AG04450 (cell line): Measurements from ENCODE around the gene TTR. TPM values are rescaled to one million over a fixed set of nuclear protein-coding genes. Genes with fewer than 3 reads are reported as not detected.

Source experiments
- CTCF ChIA-PET: fragments of 300-600, 350-600 bp; formaldehyde crosslinking; extraction: SDS; loops from one replicate; lab custom pipeline; 2022; ENCODE audit warnings: antibody characterized with exemption, inconsistent platforms; lab: Charles Lee
- POLR2A ChIA-PET: fragments of 350-600 bp; formaldehyde crosslinking; extraction: SDS; loops from one replicate; lab custom pipeline; 2021; ENCODE audit warnings: antibody characterized with exemption, inconsistent platforms; lab: Yijun Ruan, JAX
- DNase-seq: peaks from one replicate; pipeline ENCODE4 v3.0.0-alpha.2; 2011; ENCODE audit warnings: low read depth, low spot score
- H3K27ac ChIP-seq: one replicate; pipeline ENCODE4 v1.5.1; 2012; ENCODE audit warnings: low read depth, low read length, control low read depth
- H3K27me3 ChIP-seq: one replicate; pipeline ENCODE4 v1.6.0; 2012; ENCODE audit warnings: low read length; ENCODE audit not compliant: control insufficient read depth, insufficient read depth
- H3K4me3 ChIP-seq: 2 replicates; pipeline ENCODE4 v1.5.1; 2011; ENCODE audit warnings: mild to moderate bottlenecking, low read depth, low read length, control low read depth
- H3K9me3 ChIP-seq: 2 replicates; pipeline ENCODE4 v1.5.1; 2012; ENCODE audit warnings: low read length; ENCODE audit not compliant: control insufficient read depth, insufficient read depth
- CTCF ChIP-seq: IDR thresholded peaks from 2 replicates; pipeline ENCODE4 v1.5.1; 2011; ENCODE audit warnings: low read depth, low read length, control low read depth, inconsistent platforms
- polyA plus RNA-seq: library from polyadenylated mRNA; depleted of rRNA; stranded (reverse); fragments of >200 nt; gene quantifications from 2 replicates; pipeline ENCODE4 v1.2.3, GENCODE V29; 2011

The TTR gene
- polyA plus RNA-seq, 1 experiment, result not detected

- no peak for TF ChIP-seq CTCF
- H3K27ac ChIP-seq, result no peak overlapping the region
- H3K27me3 ChIP-seq, result no peaks in the 10 kb centered on the region
- DNase-seq, result no peak
- POLR2A ChIA-PET, result no interaction called here
- no peaks in the 10 kb centered on the region; the same call in 1 of the 2 replicates for H3K9me3 ChIP-seq
- CTCF ChIA-PET, result no interaction called here
- H3K4me3 ChIP-seq, result no peak overlapping the region
Measured at GRCh38 chr18:31591113-31591512, 564 bp upstream of the TTR start.

- Histone ChIP-seq H3K27ac (no peak overlapping the region), H3K27me3 (no peaks in the 10 kb centered on the region), H3K9me3 (no peaks in the 10 kb centered on the region; the same call in 1 of the 2 replicates), H3K4me3 (no peak overlapping the region)
- ChIA-PET POLR2A (no interaction called here), CTCF (no interaction called here)
- no peak for TF ChIP-seq CTCF
- DNase-seq, result no peak
Measured at GRCh38 chr18:31592506-31593157, 955 bp downstream of the TTR start.

- no peaks in the 10 kb centered on the region for H3K27me3 ChIP-seq
Measured at GRCh38 chr18:31595121-31595771, 3.6 kb downstream of the TTR start.

GRCh38 chr18:31596081-31596872 lies 4.6 kb downstream of the TTR start:
- no peak overlapping the region for H3K27ac ChIP-seq

More at GRCh38 chr18:31595121-31595771, 3.6 kb downstream of the TTR start:
- no peak overlapping the region for H3K27ac ChIP-seq
- no peak overlapping the region for H3K4me3 ChIP-seq
- CTCF ChIA-PET, result no interaction called here
- peaks cover 3% of the 10 kb centered on the region; the same call in 1 of the 2 replicates for H3K9me3 ChIP-seq
- DNase-seq, result no peak
- no peak for TF ChIP-seq CTCF
- POLR2A ChIA-PET, result no interaction called here

More at GRCh38 chr18:31596081-31596872, 4.6 kb downstream of the TTR start:
- CTCF ChIA-PET, result no interaction called here
- DNase-seq, result no peak
- TF ChIP-seq CTCF, result no peak
- POLR2A ChIA-PET, result no interaction called here
- Histone ChIP-seq H3K9me3 (peaks cover 3% of the 10 kb centered on the region; the same call in 1 of the 2 replicates), H3K4me3 (no peak overlapping the region), H3K27me3 (no peaks in the 10 kb centered on the region)
